ENCODE measurements around the gene UBAC1. TPM values are rescaled to one million over a fixed set of nuclear protein-coding genes. Genes with fewer than 3 reads are reported as not detected.

The UBAC1 gene
- total RNA-seq, 4 donors from 2014 or later, result 218 to 263 (median 248) TPM

GRCh38 chr9:135991771-135992170 lies 30.6 kb upstream of the UBAC1 start:
- intact Hi-C loops (cut with DNase I; ENCODE audit: low total_unique reads) (no loop called here), in situ Hi-C loops (cut with MboI; ENCODE audit: low sequenced_read_pairs in 4 of 4) (no loop called here)
- no peak for ATAC-seq
- Histone ChIP-seq H3K36me3 (no peaks in the 10 kb centered on the region), H3K4me3 (no peak overlapping the region), H3K27me3 (peaks cover 0 to 11% (median 0%) of the 10 kb centered on the region in 3 donors), H3K4me1 (peaks cover 22 to 24% of the 10 kb centered on the region in 2 donors), H3K27ac (peak overlapping the region; percentile 76 to 83 (median 78)), H3K9me3 (no peaks in the 10 kb centered on the region)
- no peak for DNase-seq
- TF ChIP-seq CTCF (IDR thresholded peaks at IDR 0.05 in 4 of 5, conservative IDR thresholded peaks at IDR 0.05 in 1 of 5) (no peak), POLR2A (IDR thresholded peaks at IDR 0.05) (no peak)

- Histone ChIP-seq H3K4me1 (peaks cover 22 to 24% of the 10 kb centered on the region in 2 donors), H3K4me3 (peak overlapping the region in 1 of 4 donors; percentile 12), H3K27ac (peak overlapping the region in 3 of 4 donors; percentile 39 to 76 (median 41)), H3K36me3 (no peaks in the 10 kb centered on the region), H3K9me3 (no peaks in the 10 kb centered on the region), H3K27me3 (peaks cover 0 to 11% (median 0%) of the 10 kb centered on the region in 3 donors)
- TF ChIP-seq CTCF (IDR thresholded peaks at IDR 0.05 in 4 of 5, conservative IDR thresholded peaks at IDR 0.05 in 1 of 5), result no peak
- TF ChIP-seq POLR2A (IDR thresholded peaks at IDR 0.05), result no peak
- no peak for DNase-seq
- peak in 1 of 2 donors; percentile 35 for ATAC-seq
- in situ Hi-C loops (cut with MboI; ENCODE audit: low sequenced_read_pairs in 4 of 4) (no loop called here), intact Hi-C loops (cut with DNase I; ENCODE audit: low total_unique reads) (no loop called here)
Observed at GRCh38 chr9:135990468-135991429, 29.6 kb upstream of the UBAC1 start.

GRCh38 chr9:135989722-135990467 lies 28.7 kb upstream of the UBAC1 start:
- Histone ChIP-seq H3K9me3 (no peaks in the 10 kb centered on the region), H3K4me1 (peaks cover 22 to 24% of the 10 kb centered on the region in 2 donors), H3K4me3 (peak overlapping the region in 2 of 4 donors; percentile 10 to 12), H3K27ac (no peak overlapping the region), H3K27me3 (peaks cover 0 to 11% (median 0%) of the 10 kb centered on the region in 3 donors), H3K36me3 (no peaks in the 10 kb centered on the region)
- in situ Hi-C loops (cut with MboI; ENCODE audit: low sequenced_read_pairs in 4 of 4) (no loop called here), intact Hi-C loops (cut with DNase I; ENCODE audit: low total_unique reads) (no loop called here)
- TF ChIP-seq POLR2A (IDR thresholded peaks at IDR 0.05) (no peak), CTCF (IDR thresholded peaks at IDR 0.05 in 4 of 5, conservative IDR thresholded peaks at IDR 0.05 in 1 of 5) (no peak)
- ATAC-seq (no peak), DNase-seq (no peak)

GRCh38 chr9:135989157-135989556 lies 28.0 kb upstream of the UBAC1 start:
- ATAC-seq, result no peak
- TF ChIP-seq POLR2A (IDR thresholded peaks at IDR 0.05) (no peak), CTCF (IDR thresholded peaks at IDR 0.05 in 4 of 5, conservative IDR thresholded peaks at IDR 0.05 in 1 of 5) (no peak)
- H3K27ac ChIP-seq, result no peak overlapping the region
- H3K4me3 ChIP-seq, result no peak overlapping the region
- intact Hi-C loops (cut with DNase I; ENCODE audit: low total_unique reads) (no loop called here), in situ Hi-C loops (cut with MboI; ENCODE audit: low sequenced_read_pairs in 4 of 4) (no loop called here)
- H3K36me3 ChIP-seq, result no peaks in the 10 kb centered on the region
- peaks cover 0 to 11% (median 0%) of the 10 kb centered on the region in 3 donors for H3K27me3 ChIP-seq
- DNase-seq, result no peak
- peaks cover 22 to 24% of the 10 kb centered on the region in 2 donors for H3K4me1 ChIP-seq
- no peaks in the 10 kb centered on the region for H3K9me3 ChIP-seq

Measured in gastrocnemius medialis (tissue), 4 donors.